ENCODE measurements around the gene NSFL1C.
"Not testable (repeated sequence)": the region's sequence is repeated elsewhere in the genome, so short reads cannot be mapped to it uniquely, and the experiment has no call there.

Gene NSFL1C

DNA sequence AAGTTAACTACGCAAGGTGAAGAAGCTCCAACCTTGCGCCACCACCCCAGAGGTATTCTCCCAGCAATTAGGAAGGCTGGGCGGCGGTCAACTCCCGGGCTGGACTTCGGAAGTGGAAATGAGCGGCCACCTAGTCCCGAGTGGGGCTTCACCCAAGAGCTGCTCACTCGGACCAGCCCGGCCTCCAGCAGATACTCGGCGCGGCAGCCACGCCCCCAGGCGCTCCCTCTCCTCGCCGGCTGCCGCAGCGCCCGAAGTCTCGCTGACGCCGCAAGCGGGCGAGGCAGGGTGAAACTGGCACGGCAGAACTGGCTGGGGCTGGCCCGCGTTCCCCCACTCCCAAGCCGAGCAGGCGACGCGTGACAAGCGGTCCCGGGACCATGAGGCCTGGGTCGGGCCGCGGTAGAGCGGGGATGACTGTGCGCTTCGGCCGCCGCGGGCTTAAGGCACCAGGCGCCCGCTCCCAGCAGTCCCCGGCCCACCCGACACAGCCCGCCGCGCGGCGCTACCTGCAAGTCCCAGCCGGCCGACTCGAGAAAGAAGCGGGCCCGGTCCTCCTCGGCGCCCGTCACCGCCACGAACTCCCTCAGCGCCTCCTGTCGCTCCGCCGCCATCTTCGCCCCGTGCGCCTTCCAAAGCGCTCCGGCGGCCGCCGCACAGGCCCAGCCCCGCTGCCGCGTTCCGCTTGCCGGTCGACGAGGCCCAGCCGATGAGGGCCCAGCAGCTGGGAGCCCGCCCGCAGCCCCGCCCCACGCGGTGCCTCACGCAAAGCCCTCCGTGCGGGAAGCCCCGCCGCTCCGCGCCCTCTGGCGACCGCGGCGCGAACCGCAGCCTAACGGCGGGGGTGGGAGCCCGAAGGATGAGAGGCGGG is at the start of gene NSFL1C:
TSS of gene NSFL1C (minus strand) at position 639 of the 871 bp plus-strand sequence. CDS start at position 614, 25 bp downstream.
- peak; percentile 93 for DNase-seq (ENCODE audit: low read depth)

DNA sequence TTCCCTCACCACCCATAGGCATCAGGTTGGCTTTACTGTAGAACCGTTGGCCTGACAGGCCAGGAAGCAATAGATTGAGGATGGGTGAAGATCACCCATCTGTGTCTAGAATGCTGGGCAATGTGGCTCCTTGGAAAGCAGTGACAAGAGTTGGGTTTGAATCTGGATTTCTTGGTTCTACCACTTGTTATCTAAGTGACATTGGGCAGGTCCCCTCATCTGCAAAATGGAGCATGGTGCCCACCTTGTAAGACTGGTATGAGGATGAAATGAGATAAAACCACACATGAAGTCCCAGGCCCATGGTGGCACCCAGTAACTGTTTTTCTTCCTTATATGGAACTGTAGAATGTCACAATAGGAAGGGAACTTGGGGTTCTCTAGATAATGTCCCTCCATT is 47.2 kb upstream of the NSFL1C start:
- DNase-seq (ENCODE audit: low read depth), result no peak

GRCh38 chr20:1509237-1509636 is 42.6 kb upstream of the NSFL1C start:
- DNase-seq (ENCODE audit: low read depth), result no peak

GRCh38 chr20:1508574-1508973 is 41.9 kb upstream of the NSFL1C start:
- DNase-seq (ENCODE audit: low read depth), result no peak

DNA sequence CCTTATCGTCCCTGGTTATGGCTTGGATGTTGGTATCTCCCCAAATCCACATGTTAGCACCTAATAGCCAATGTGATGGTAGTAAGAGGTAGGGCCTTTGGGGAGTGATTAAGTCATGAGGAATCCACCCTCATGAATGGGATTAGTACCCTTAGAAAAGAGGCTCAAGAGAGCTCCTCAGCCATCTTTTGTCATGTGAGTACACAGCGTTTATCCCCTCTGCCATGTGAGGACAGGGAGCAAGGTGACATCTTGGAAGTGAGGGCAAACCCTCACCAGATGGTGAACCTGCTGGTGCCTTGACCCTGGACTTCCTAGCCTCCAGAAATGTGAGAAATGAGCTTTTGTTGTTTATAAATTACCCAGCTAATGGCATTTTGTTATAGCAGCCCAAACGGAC is 40.6 kb upstream of the NSFL1C start:
- DNase-seq (ENCODE audit: low read depth), result no peak

DNA sequence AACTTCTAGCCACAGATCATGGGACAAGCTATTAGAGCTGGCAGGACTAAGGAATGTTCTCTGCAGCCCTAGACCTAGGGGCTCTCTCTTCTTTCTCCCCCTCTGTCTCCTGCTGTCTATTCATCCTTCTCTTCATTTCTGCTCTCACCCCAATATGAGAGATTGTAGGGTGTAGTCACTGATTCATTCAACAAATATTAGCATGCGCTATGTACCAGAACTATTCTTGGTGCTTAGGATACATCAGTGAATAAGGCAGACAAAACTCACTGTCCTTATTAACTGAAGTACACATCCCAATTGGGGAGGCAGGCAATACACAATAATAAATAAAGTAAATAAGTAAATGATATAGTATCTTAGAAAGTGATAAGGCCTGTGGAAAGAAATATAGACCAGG is 39.2 kb upstream of the NSFL1C start:
- DNase-seq (ENCODE audit: low read depth), result no peak

DNA sequence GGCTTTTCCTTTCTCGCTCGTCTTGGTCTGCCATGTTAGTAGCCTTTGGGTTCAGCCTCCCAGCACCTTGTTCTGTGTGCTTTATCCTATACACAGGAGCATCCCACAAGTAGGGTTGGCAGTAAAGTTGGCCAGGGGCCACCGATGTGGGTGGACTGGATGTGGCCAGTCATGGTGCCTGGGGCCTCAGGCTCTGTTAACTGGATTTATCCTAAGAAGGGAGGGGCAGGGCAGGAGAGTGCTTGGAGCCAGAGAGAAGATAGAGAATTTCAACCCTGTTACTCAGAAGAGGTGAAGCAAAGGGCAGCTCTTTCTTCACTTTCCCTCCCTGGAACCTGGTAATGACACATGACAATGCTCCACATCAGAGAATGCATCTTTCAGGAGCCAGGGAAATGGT is 38.7 kb upstream of the NSFL1C start:
- no peak for DNase-seq (ENCODE audit: low read depth)

DNA sequence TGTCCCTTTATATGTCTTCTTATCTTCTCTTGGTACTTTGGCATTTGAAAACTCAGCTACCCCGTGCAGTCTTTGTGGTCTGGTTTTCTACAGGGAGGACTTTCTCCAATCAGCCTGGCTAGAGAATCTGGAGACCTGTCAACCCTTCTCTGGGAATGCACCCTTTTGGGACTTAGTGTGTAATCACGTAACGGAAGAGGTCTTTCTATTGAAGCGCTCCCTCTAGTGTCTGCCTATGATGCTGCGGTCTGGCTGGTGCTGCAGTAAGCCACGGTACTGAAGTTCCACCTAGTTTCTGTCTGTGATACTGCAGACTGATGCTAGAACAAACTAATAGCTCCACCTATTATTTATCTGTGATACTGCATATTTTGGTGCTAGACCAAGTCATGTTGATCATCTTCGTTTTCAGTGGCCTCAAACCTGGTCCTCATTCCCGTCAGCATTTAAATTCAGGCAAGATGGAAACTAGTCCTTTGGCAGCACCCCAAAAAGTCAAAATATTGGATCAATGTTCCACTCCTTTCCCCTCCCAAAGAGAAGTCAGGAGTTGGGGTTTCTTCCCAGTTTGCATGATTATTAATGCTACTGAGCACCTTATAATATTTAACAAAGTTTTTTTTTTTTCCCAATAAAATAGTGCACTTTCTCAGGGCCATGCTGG is 37.0 kb upstream of the NSFL1C start:
- DNase-seq (ENCODE audit: low read depth), result peak; percentile 57

DNA sequence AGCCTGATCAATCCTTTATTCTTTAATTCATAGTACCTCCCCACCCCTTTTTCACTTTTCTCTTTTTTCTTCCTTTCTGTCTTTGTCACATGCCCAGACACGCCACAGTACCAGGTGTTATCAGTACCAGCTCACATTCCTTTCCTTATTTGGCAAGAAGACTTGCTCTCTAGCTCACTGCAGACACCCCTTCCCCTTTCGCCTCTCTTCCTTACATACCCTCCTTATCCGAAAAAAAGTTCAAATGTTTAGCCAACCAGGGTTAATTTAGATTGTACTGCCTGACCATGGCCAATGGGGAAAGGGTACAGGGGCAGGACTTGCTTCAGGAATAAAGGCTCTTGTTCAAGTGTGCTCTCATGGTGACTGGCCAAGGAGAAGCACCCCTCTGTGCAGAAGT is 33.8 kb upstream of the NSFL1C start:
- no peak for DNase-seq (ENCODE audit: low read depth)

GRCh38 chr20:1499528-1500420 is 33.1 kb upstream of the NSFL1C start:
- no peak for DNase-seq (ENCODE audit: low read depth)

DNA sequence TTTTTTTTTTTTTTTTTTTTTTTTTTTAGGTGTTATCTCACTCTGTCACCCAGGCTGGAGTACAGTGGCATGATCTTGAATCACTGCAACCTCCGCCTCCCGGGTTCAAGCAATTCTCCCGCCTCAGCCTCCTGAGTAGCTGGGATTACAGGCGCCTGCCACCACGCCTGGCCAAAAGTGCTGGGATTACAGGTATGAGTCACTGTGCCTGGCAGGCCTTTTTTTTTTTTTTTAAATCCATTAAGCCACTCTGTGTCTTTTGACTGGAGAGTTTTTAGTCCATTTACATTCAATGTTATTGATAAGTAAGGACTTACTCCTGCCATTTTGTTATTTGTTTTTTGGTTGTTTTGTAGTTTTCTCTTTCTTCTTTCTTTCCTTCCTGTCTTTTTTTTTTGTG is 30.7 kb upstream of the NSFL1C start:
- not testable (repeated sequence) for DNase-seq (ENCODE audit: low read depth)

GRCh38 chr20:1496930-1497329 is 30.3 kb upstream of the NSFL1C start:
- DNase-seq (ENCODE audit: low read depth), result no peak

- no peak for DNase-seq (ENCODE audit: low read depth)
These were observed 27.8 kb upstream of the NSFL1C start for GRCh38 chr20:1494436-1494835.

DNA sequence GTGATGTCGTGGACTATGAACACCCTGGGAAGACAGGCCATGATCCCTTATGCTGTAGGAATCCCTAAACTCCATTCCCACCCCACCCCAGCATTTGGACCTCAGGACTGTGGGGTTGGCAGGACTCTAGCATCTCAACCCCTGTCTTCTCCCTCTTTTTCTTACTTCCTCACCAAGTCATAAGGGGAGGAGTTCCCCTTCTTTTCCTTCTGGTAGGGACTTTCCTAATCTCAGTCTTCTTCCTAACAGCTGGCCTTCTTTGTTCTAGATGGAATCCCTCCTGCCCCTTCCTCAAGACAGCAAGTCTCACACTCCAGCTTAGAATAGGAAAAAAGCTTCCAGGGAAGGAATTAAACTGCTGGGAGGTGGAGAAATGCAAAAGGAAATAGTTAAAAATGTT is 26.9 kb upstream of the NSFL1C start:
- no peak for DNase-seq (ENCODE audit: low read depth)

GRCh38 chr20:1491860-1492642 is 25.4 kb upstream of the NSFL1C start:
- DNase-seq (ENCODE audit: low read depth), result no peak

DNA sequence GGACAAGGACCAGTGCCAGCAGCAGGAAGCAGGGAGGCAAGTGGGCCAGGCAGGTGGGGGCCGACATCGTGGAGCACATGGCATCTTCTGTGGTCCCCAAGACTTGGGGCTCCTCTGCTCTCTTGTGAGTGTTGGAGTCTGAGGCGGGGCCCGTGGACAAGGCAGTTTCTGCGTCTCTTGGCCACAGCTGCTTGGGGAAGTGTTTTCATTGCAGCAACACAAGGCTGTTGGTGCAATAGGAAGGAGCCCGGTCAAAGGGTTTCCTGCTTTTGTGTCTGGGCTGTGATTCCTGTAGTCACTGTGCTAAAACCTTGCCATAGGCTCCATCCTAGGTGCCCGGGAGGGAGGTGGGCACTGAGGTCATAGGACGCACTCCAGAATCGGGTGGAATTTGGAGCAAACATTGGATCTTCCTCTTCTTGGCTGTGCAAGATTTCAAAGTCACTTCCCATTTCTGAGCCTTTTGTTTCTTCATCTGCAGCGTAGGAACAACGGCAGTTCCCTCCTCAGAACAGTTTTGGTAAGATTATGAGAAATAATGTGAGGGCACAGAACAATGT is 24.7 kb upstream of the NSFL1C start, which contains the start of gene SIRPB2:
TSS of gene SIRPB2 (minus strand) at position 140 of the 560 bp plus-strand sequence. CDS start at position 79, 61 bp downstream.
- DNase-seq (ENCODE audit: low read depth), result no peak

DNA sequence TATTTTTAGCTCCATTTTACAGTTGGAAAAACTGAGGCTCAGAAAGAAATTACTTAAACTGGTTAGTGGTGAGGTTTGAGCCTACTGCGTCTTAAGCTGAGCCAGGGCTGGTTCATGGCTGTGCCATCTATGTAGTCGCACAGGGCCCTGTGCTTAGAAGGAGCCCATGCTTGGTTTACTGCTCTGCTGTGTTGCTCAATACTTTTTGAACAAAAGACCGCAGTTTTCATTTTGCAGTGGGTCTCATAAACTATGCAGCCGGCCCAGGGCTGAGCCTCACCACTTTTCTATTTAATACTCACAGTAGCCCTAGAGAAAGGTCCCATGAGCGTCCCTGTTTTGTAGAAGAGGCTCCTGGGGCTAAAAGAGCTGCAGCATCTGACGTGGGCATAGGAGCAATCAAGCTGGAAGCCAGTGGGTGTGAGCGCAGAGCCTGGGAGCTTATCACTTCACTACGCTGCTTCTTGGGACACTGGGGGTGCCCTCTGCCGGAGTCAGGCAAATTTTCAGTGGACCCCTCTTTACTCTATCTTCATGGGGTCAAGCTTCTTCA is 24.1 kb upstream of the NSFL1C start:
- no peak for DNase-seq (ENCODE audit: low read depth)

DNA sequence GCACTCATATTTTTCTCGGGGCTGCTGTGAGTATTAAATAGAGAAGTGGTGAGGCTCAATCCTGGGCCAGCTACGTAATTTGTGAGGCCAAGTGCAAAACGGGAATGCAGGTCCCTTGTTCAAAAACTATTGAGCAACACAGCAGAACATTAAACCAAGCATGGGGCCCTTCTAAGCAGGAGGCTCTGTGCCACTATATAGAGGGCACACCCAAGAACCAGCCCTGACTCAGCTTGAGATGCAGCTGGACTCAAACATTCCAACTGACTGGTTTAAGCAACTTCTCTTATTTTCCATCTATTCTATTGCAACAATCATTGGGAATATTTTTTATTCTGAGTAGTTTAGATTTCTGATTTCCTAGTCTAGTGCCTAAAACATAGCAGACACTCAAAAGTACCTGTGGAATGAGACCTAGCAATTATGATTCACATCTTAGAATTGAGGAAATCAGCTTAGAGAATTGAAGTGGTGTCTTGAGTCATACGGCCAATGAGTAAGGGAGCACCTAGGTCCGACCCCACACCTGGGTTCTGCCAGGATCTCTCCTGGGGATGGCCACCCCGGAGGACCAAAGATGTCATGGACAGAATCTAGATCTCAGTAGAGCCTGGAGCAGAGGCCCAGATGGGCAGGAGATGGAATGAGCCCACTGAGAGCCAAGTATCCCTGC is 23.3 kb upstream of the NSFL1C start:
- DNase-seq (ENCODE audit: low read depth), result no peak

GRCh38 chr20:1489325-1489724 is 22.7 kb upstream of the NSFL1C start:
- DNase-seq (ENCODE audit: low read depth), result no peak

GRCh38 chr20:1486566-1486965 is 19.9 kb upstream of the NSFL1C start:
- DNase-seq (ENCODE audit: low read depth), result no peak
